IMR-90 (cell line): ENCODE results near the gene SLCO2B1. TPM values are rescaled to one million over a fixed set of nuclear protein-coding genes. Genes with fewer than 3 reads are reported as not detected.

Experiments
- ATAC-seq: fragments of 200-7000 bp; cut with Tn5 transposase; 2 replicates; pipeline ENCODE4 v1.9.1; 2020; ENCODE audit warnings: low read depth, mild to moderate bottlenecking, moderate library complexity
- BruUV-seq: library from RNA; stranded (reverse); fragments of 400-500 nt; replicated peaks from 2 replicates; lab custom pipeline; 2021; lab: Mats Ljungman, UMichigan
- CTCF ChIA-PET: fragments of 300-600 bp; formaldehyde crosslinking; extraction: SDS; loops from one replicate; lab custom pipeline; 2021; ENCODE audit warnings: antibody characterized with exemption; lab: Yijun Ruan, JAX
- POLR2A ChIA-PET: fragments of 300-600 bp; sonication (Branson Sonifier 250); formaldehyde crosslinking; loops from one replicate; lab custom pipeline; 2022; ENCODE audit warnings: antibody characterized with exemption; ENCODE audit not compliant: unreplicated experiment; lab: Charles Lee
- DNase-seq: peaks from one replicate; pipeline ENCODE4 v3.0.0; 2013
- H2AFZ ChIP-seq: replicated peaks from 2 replicates; pipeline ENCODE3; 2013; ENCODE audit warnings: low read length, mild to moderate bottlenecking; ENCODE audit not compliant: poor library complexity
- H2AK5ac ChIP-seq: 2 replicates; pipeline ENCODE4 v1.6.1; 2013; ENCODE audit warnings: low read depth, low read length, inconsistent platforms
- H2AK9ac ChIP-seq: replicated peaks from 2 replicates; pipeline ENCODE3; 2013; ENCODE audit warnings: mild to moderate bottlenecking, low read depth, low read length, moderate library complexity; ENCODE audit not compliant: poor library complexity
- H2BK120ac ChIP-seq: 2 replicates; pipeline ENCODE4 v1.6.1; 2013; ENCODE audit warnings: low read depth, low read length, inconsistent platforms
- H2BK15ac ChIP-seq: 3 replicates; pipeline ENCODE4 v1.6.1; 2013; ENCODE audit warnings: low read depth, low read length, inconsistent platforms
- H2BK20ac ChIP-seq: 2 replicates; pipeline ENCODE4 v1.6.1; 2013; ENCODE audit warnings: low read depth, mild to moderate bottlenecking, inconsistent platforms, low read length, moderate library complexity
- H2BK5ac ChIP-seq: 2 replicates; pipeline ENCODE4 v1.6.1; 2013; ENCODE audit warnings: mild to moderate bottlenecking, low read depth, low read length, inconsistent platforms; ENCODE audit not compliant: poor library complexity, severe bottlenecking
- H3K14ac ChIP-seq: replicated peaks from 2 replicates; pipeline ENCODE4 v1.6.1; 2013; ENCODE audit warnings: low read depth, low read length, inconsistent platforms
- H3K18ac ChIP-seq: 2 replicates; pipeline ENCODE4 v1.6.1; 2013; ENCODE audit warnings: low read depth, low read length, control low read depth
- H3K23ac ChIP-seq: 2 replicates; pipeline ENCODE4 v1.6.1; 2013; ENCODE audit warnings: low read depth, low read length, inconsistent platforms
- H3K27ac ChIP-seq: 2 replicates; pipeline ENCODE4 v1.5.1; 2013; ENCODE audit warnings: mild to moderate bottlenecking, control low read depth, low read length; ENCODE audit not compliant: insufficient read depth
- H3K27me3 ChIP-seq: 2 replicates; pipeline ENCODE4 v1.6.1; 2013; ENCODE audit warnings: low read length; ENCODE audit not compliant: control insufficient read depth, insufficient read depth
- H3K36me3 ChIP-seq: 2 replicates; pipeline ENCODE4 v1.6.1; 2013; ENCODE audit warnings: low read length, mixed read lengths; ENCODE audit not compliant: control insufficient read depth, insufficient read depth
- H3K4ac ChIP-seq: 2 replicates; pipeline ENCODE4 v1.6.1; 2013; ENCODE audit warnings: low read depth, low read length, inconsistent platforms
- H3K4me1 ChIP-seq: 2 replicates; pipeline ENCODE4 v1.6.1; 2013; ENCODE audit warnings: low read length, mixed read lengths; ENCODE audit not compliant: control insufficient read depth, insufficient read depth
- H3K4me2 ChIP-seq: 2 replicates; pipeline ENCODE4 v1.6.1; 2013; ENCODE audit warnings: low read depth, mild to moderate bottlenecking, control low read depth, low read length, moderate library complexity
- H3K4me3 ChIP-seq: 2 replicates; pipeline ENCODE4 v1.5.1; 2013; ENCODE audit warnings: low read depth, mild to moderate bottlenecking, control low read depth, low read length, moderate library complexity; ENCODE audit not compliant: insufficient read depth
- H3K56ac ChIP-seq: 2 replicates; pipeline ENCODE4 v1.6.1; 2013; ENCODE audit warnings: low read length, inconsistent platforms; ENCODE audit not compliant: insufficient read depth; ENCODE audit errors: extremely low read depth
- H3K79me1 ChIP-seq, 2 experiments: 2 replicates each; pipeline ENCODE4 v1.6.1; 2013; ENCODE audit warnings: low read length in 2 of 2, inconsistent platforms in 1 of 2, low read depth in 1 of 2
- H3K9ac ChIP-seq: 2 replicates; pipeline ENCODE4 v1.6.1; 2013; ENCODE audit warnings: low read depth, low read length, control low read depth
- H3K9me1 ChIP-seq: 2 replicates; pipeline ENCODE4 v1.6.1; 2013; ENCODE audit warnings: low read length, inconsistent platforms; ENCODE audit not compliant: insufficient read depth
- H3K9me3 ChIP-seq: 2 replicates; pipeline ENCODE4 v1.6.1; 2013; ENCODE audit warnings: low read length; ENCODE audit not compliant: control insufficient read depth, insufficient read depth
- H4K20me1 ChIP-seq: 2 replicates; pipeline ENCODE4 v1.6.1; 2013; ENCODE audit warnings: low read length, inconsistent platforms; ENCODE audit not compliant: insufficient read depth
- H4K5ac ChIP-seq: 2 replicates; pipeline ENCODE4 v1.6.1; 2013; ENCODE audit warnings: mild to moderate bottlenecking, low read depth, low read length, control low read depth
- H4K8ac ChIP-seq, 2 experiments: 2 replicates each; pipeline ENCODE4 v1.6.1; 2013; ENCODE audit warnings: low read depth in 2 of 2, low read length in 2 of 2, control low read depth in 1 of 2, inconsistent platforms in 1 of 2
- H4K91ac ChIP-seq: 2 replicates; pipeline ENCODE4 v1.6.1; 2013; ENCODE audit warnings: low read depth, low read length, inconsistent platforms; ENCODE audit not compliant: insufficient read depth
- CEBPB ChIP-seq: IDR thresholded peaks from 2 replicates; pipeline ENCODE4 v1.6.1; 2012; ENCODE audit warnings: low read depth, low read length, improper control_type of control experiment
- CHD1 ChIP-seq: IDR thresholded peaks from 2 replicates; pipeline ENCODE4 v1.6.1; 2012; ENCODE audit warnings: low read depth, low read length, improper control_type of control experiment
- CTCF ChIP-seq: conservative IDR thresholded peaks from 2 replicates; pipeline ENCODE4 v1.5.1; 2012; ENCODE audit warnings: mild to moderate bottlenecking, low read depth, low read length, improper control_type of control experiment
- ELK1 ChIP-seq: fragments of 150-350 bp; IDR thresholded peaks from 2 replicates; pipeline ENCODE4 v1.6.1; 2016; ENCODE audit warnings: low read depth, mild to moderate bottlenecking, low read length, moderate library complexity, borderline replicate concordance
- FOS ChIP-seq: fragments of 150-350 bp; IDR thresholded peaks from 2 replicates; pipeline ENCODE4 v1.6.1; 2016; ENCODE audit warnings: low read depth, low read length
- MAFK ChIP-seq: IDR thresholded peaks from 2 replicates; pipeline ENCODE4 v1.6.1; 2012; ENCODE audit warnings: low read depth, low read length, improper control_type of control experiment
- MAZ ChIP-seq: IDR thresholded peaks from 2 replicates; pipeline ENCODE4 v1.6.1; 2012; ENCODE audit warnings: low read depth, mild to moderate bottlenecking, low read length, improper control_type of control experiment, moderate library complexity, borderline replicate concordance
- MXI1 ChIP-seq: IDR thresholded peaks from 2 replicates; pipeline ENCODE4 v1.6.1; 2012; ENCODE audit warnings: low read depth, mild to moderate bottlenecking, low read length, moderate library complexity, borderline replicate concordance
- NFE2L2 ChIP-seq: fragments of 150-350 bp; IDR thresholded peaks from 2 replicates; pipeline ENCODE4 v1.6.1; 2016; ENCODE audit warnings: low read depth, mild to moderate bottlenecking, low read length
- POLR2A ChIP-seq: IDR thresholded peaks from 2 replicates; pipeline ENCODE4 v1.6.1; 2012; ENCODE audit warnings: mild to moderate bottlenecking, low read depth, low read length
- RAD21 ChIP-seq: IDR thresholded peaks from 2 replicates; pipeline ENCODE4 v1.6.1; 2012; ENCODE audit warnings: low read length, improper control_type of control experiment
- RCOR1 ChIP-seq: IDR thresholded peaks from 2 replicates; pipeline ENCODE4 v1.6.1; 2012; ENCODE audit warnings: mild to moderate bottlenecking, low read length, improper control_type of control experiment; ENCODE audit not compliant: insufficient replicate concordance
- RFX5 ChIP-seq: IDR thresholded peaks from 2 replicates; pipeline ENCODE4 v1.8.0; 2012; ENCODE audit warnings: low read depth, mild to moderate bottlenecking, low read length, moderate library complexity
- SMC3 ChIP-seq: fragments of 150-350 bp; IDR thresholded peaks from 2 replicates; pipeline ENCODE4 v1.6.1; 2016; ENCODE audit warnings: low read depth, mild to moderate bottlenecking, antibody characterized with exemption, low read length, moderate library complexity
- WGBS, 2 experiments: methylation state at CpG; one replicate each; pipeline versions ENCODE4 v1.1.5 to v1.1.7; 2013; ENCODE audit warnings: missing lambda C conversion rate in 2 of 2; ENCODE audit not compliant: insufficient read length in 1 of 2; ENCODE audit errors: extremely low coverage in 2 of 2; 5-methylcytosine and 5-hydroxymethylcytosine counted together
- dilution Hi-C: fragments of 300-500 bp; cut with HindIII; formaldehyde crosslinking; loops from one replicate; pipeline ENCODE4 v1.14.3; 2018; ENCODE audit warnings: low sequenced_read_pairs; ENCODE audit not compliant: unreplicated experiment
- in situ Hi-C: fragments of 300-500 bp; cut with MboI; formaldehyde crosslinking; loops from 3 replicates; pipeline ENCODE4 v1.14.3; 2019; ENCODE audit warnings: low sequenced_read_pairs, inconsistent platforms, mixed read lengths
- intact Hi-C: fragments of 100-400 bp; cut with micrococcal nuclease; formaldehyde crosslinking; loops from 2 replicates; pipeline ENCODE4 v1.10.0; 2022
- polyA plus RNA-seq, 3 experiments: library from polyadenylated mRNA; depleted of rRNA; stranded (reverse); fragments of >200 nt; gene quantifications; 2 replicates each; pipeline ENCODE4 v1.2.3, GENCODE V29; 2012; ENCODE audit warnings: low replicate concordance in 1 of 3
- total RNA-seq: library from RNA; depleted of rRNA; stranded (reverse); fragments of >200 nt; gene quantifications from 2 replicates; pipeline ENCODE4 v1.2.3, GENCODE V29; 2012
- TF ChIP-seq, protein P1 (sequence below): fragments of 150-350 bp; IDR thresholded peaks from 2 replicates; pipeline ENCODE4 v1.6.1; 2017; ENCODE audit warnings: mild to moderate bottlenecking, antibody characterized with exemption, low read length, low read depth

SLCO2B1 gene
- total and polyA plus RNA-seq, 2 of the 4 experiments (the other 2 are of a cell fraction): not detected

- no peaks in the 10 kb centered on the region for H3K4me1 ChIP-seq
- H4K91ac ChIP-seq: no peak overlapping the region
- ATAC-seq (no peak), DNase-seq (no peak)
- no peak overlapping the region for H4K8ac ChIP-seq
- H2BK15ac ChIP-seq: no peak overlapping the region
- intact Hi-C loops (no loop called here), in situ Hi-C loops (no loop called here), dilution Hi-C loops (no loop called here)
- H3K27ac ChIP-seq: no peak overlapping the region
- TF ChIP-seq RCOR1: no peak
- TF ChIP-seq CTCF: no peak
- no peak for TF ChIP-seq CHD1
- TF ChIP-seq FOS: no peak
- TF ChIP-seq MAFK: no peak
- TF ChIP-seq MXI1: no peak
- TF ChIP-seq, protein P1, sequence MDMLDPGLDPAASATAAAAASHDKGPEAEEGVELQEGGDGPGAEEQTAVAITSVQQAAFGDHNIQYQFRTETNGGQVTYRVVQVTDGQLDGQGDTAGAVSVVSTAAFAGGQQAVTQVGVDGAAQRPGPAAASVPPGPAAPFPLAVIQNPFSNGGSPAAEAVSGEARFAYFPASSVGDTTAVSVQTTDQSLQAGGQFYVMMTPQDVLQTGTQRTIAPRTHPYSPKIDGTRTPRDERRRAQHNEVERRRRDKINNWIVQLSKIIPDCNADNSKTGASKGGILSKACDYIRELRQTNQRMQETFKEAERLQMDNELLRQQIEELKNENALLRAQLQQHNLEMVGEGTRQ: no peak
- no peak for TF ChIP-seq RFX5
- no peak for TF ChIP-seq CEBPB
- TF ChIP-seq POLR2A: no peak
- no peak for TF ChIP-seq ELK1
- no peak for TF ChIP-seq MAZ
- no peak for TF ChIP-seq NFE2L2
- no peak for TF ChIP-seq RAD21
- TF ChIP-seq SMC3: no peak
- peaks cover 47% of the 10 kb centered on the region for H3K27me3 ChIP-seq
- no peak overlapping the region for H3K9ac ChIP-seq
- H3K9me1 ChIP-seq: no peaks in the 10 kb centered on the region
- no peak overlapping the region for H2BK120ac ChIP-seq
- no peaks in the 10 kb centered on the region for H3K79me1 ChIP-seq
- WGBS, 2 experiments: 49% methylated on average over 2 of the region's 5 CpGs; no CpG with 5 or more reads in 1 of the 2 experiments
- no peak overlapping the region for H3K23ac ChIP-seq
- no peak overlapping the region for H2AK9ac ChIP-seq
- no peak overlapping the region for H3K4ac ChIP-seq
- no peaks in the 10 kb centered on the region for H3K36me3 ChIP-seq
- H2AFZ ChIP-seq: no peak overlapping the region
- CTCF ChIA-PET: no interaction called here
- no TSS peak for BruUV-seq
- no peaks in the 10 kb centered on the region for H4K20me1 ChIP-seq
- no peak overlapping the region for H4K5ac ChIP-seq
- no peak overlapping the region for H3K18ac ChIP-seq
- no peak overlapping the region for H3K4me2 ChIP-seq
- H3K14ac ChIP-seq: no peak overlapping the region
- no peaks in the 10 kb centered on the region for H3K9me3 ChIP-seq
- no peak overlapping the region for H3K4me3 ChIP-seq
- no peak overlapping the region for H3K56ac ChIP-seq
- POLR2A ChIA-PET: no interaction called here
- no peak overlapping the region for H2AK5ac ChIP-seq
- H2BK5ac ChIP-seq: no peak overlapping the region
- no peak overlapping the region for H2BK20ac ChIP-seq
These were observed 15.8 kb upstream of the SLCO2B1 start for GRCh38 chr11:75135021-75135650.
